GM21529 (cell line): ENCODE results near the gene ENOX1.

Experiments used
- ATAC-seq: cut with Tn5 transposase; IDR thresholded peaks from one replicate; pipeline ENCODE4 v1.9.1; 2021; ENCODE audit not compliant: unreplicated experiment

The ENOX1 gene

DNA sequence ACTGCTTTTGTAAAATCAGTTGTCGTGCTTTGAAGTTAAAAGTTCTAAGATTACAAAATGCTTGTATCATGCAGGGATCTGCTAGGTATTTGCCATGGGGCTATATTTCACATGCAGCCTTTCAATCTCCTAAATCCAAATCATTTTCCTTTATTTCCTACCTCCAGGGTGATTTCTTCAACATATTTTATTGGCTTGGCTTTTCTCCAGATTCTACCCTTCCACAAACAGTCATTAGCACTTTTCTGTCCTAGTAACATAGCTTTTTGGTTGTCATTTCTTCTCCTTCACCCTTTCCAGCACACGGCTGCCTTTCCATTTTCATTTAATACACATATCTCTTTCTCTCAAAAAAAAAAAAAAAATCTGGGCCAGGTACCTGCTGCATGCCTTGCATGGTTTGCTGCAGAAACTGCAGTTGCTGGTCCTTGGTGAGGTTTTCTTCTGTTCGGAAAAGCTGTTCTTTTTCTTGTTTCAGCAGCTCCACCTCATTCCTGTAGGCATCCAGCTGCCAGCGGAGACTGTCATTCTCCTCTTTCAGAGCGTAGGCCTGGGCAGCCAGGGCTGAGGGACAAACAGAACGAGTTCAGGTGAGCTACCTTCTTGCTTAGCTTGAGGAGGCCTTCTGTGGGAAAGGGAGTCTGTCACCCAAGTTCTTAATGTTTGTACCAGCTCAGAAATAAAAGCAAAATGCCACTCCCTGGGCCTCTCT is 488.6 kb downstream of the ENOX1 start:
- no peak for ATAC-seq

DNA sequence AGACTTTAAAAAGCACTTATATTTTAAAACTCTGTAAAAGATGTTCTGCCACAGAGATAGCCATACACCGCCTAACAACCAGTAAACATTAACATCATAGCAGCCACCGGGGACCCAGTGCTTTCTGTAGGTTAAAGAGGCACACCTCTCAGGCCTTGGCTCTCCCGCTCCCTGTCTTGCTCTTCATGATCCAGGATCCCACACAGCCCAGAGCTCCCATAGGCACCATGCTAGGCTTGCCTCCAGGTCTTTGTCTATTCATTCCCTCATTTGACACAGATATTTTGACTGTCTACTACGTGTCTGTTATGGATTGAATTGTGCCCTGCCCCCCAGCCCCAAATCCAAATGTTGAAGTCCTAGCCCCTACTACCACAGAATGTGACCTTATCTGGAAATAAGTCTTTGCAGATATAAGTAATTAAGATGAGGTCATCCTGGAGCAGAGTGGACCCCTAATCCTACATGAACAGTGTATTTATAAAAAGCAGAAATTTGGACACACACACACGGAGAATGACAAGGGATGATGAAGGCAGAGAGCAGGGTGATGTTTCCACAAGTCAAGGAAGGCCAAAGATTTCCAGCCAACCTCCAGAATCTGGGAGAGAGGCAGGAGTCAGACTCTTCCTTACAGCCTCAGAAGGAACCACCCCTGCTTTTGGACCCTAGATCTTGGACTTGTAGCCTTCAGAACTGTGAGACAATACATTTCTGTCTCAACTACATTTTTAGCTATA is 490.8 kb downstream of the ENOX1 start:
- ATAC-seq: no peak

DNA sequence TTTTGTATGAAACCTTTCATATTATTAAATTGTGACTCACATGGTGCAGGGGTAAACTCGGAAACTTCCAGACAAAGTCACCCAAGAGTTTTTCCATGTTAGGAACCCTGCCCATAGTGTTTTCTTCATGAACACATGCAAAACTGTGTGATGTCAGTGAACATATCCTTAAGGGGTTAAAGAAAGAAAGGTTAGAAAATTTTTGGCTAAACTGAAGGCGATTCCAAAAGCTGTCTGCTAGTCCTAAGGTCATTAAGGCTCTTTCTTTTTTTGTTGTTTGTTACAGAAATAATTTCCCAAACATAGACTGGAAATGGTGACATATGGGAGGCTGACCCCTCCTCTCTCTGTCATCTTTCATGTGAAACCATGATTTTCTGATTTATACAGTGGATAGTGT is 491.5 kb downstream of the ENOX1 start:
- ATAC-seq: no peak

- ATAC-seq: no peak
Observed at GRCh38 chr13:43294412-43294811, 492.4 kb downstream of the ENOX1 start.

DNA sequence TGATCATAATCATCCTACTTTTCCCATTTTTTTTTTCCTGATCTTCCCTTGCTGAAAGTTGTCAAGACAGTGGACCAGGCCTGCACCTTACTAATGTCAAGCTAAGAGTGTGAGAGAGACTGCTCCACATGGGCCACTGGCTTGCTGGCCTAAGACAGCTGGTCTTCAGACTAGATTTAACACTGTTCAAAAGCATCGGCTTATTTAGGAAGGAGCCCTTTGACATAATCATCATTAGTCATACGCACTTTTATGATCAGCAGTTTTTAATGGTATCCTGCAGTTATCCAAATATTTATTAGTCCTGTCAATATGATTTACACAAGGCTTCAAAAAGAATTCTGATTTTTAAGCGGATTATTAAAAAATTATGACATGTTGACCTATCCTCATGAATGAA is 492.8 kb downstream of the ENOX1 start:
- ATAC-seq: no peak

DNA sequence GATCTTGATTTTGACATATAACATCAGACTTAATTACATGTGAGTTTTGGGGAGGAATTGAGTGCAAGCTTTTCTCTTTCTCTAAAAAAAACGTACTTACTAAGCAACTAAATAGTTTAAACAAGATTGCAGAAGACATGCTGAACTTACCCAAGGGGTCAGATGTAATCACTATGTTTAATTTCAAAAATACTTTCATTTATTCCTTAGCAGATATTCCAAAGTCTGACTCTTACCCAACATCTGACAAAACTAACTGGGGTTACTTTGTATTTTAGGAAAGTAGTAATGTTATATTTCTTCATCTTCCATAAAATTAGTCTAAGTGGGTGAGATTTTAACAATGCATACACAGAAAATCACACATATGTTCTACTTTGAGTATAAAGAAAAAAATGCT is 493.2 kb downstream of the ENOX1 start:
- no peak for ATAC-seq

GRCh38 chr13:43293008-43293407 is 493.8 kb downstream of the ENOX1 start:
- ATAC-seq: no peak

DNA sequence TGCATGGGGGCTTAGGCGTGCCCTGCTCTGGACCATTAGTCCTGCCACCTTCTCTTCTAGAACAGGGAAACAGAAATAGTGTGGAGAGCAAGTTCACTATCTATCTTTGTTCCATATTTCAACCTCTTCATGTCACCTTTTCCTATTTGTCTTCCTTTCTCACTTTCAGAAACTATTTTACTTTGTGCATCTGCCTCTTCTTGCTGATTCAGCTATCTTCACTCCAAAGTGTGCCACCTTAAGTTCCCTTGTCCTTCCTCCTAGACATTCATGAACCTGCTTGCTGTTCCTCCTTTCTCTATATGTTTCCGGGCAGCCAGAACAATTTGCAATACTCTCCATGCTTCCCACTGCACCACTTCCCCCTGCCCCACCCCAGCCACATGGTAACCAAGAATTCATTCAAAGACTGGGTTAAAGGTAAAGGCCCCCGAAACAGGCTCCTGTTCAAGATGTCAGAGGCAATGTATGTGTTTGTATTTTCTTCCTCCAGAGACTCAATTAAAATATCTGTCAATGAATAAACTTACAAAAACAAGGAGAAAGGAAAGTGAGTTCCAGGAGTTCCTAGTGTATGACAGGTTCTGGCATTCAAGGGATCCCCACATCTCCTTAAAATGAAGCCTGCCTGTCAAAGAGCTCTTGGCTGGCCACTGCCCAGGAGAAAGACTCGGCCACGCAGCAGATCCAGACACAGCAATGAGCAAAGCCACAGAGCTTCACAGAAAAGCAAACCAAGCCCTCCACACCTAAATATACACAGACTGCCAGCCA is 495.3 kb downstream of the ENOX1 start:
- no peak for ATAC-seq

- ATAC-seq: no peak
Observed at GRCh38 chr13:43289470-43290255, 497.1 kb downstream of the ENOX1 start.

GRCh38 chr13:43286751-43287150 is 500.0 kb downstream of the ENOX1 start:
- ATAC-seq: no peak

DNA sequence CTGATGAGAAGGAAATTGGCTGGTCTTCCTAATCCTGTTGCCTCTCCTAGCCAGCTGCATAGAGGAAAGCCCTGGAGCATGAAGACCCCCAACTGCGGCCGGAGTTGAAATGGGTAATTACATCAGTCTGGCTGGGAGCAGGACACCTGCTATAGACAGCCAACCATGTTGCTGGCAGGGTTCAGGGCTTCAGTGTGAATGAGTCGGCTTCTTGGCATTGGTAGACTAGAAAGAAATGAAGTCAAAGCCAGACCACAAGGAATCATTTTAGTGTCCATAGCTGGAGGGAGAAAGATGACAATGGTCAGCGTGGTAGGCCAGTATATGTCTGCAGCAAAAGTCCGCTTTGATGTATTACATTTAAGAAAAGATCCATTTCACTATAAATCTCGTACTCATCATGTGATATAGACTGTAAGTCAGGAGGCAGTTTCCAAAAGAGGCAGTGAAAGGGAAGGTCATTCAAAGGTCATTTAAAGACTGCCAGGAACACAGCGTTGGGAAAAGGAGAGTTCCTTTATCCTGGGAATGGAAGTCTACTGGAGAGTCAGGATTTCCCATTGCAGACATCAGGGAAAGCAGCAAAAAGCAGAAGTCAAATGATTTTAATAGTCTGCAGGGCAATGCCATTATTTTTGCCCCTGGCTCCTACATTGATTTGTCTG is 500.7 kb downstream of the ENOX1 start:
- no peak for ATAC-seq

DNA sequence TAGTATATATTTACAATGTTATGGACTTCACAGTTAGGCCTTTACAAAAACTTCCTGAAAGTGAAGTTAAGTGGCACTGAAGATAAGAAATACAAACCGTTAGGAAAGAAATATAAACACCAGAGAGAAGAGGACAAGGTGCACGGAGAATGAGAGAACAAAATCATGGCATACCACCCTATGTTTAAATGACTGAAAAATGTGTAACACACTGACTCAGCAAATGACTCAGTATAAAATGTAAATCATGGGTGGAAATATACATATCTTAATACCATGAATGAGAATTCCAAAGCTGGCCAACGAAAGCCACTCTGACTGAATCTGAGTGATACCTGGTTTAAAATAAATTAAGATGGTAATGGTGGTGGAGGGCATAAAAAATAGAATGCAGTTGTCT is 502.6 kb downstream of the ENOX1 start:
- ATAC-seq: no peak

- no peak for ATAC-seq
Observed at GRCh38 chr13:43279696-43280095, 507.1 kb downstream of the ENOX1 start.

GRCh38 chr13:43278127-43278526 is 508.6 kb downstream of the ENOX1 start:
- no peak for ATAC-seq

- no peak for ATAC-seq
Observed at GRCh38 chr13:43277142-43277541, 509.6 kb downstream of the ENOX1 start.

GRCh38 chr13:43274881-43275280 is 511.9 kb downstream of the ENOX1 start:
- no peak for ATAC-seq

DNA sequence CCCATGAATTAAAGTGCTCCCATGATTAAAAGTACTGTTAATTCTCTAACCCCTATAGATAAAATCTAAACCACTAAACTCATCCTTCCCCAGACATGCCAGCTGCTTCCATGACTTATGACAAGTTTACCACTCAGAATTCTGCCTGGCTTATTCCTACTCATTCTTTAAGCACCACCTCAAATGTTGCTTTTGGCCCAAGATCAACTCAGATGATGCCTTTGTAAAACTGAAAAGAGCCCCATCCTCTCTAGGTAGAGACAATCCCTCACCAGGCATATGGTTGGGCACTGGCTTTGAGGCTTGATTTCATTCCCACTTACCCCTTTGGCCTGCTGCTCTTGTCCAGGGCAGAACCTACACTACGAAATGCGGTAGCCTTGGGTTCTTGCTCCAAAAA is 513.4 kb downstream of the ENOX1 start:
- ATAC-seq: no peak

DNA sequence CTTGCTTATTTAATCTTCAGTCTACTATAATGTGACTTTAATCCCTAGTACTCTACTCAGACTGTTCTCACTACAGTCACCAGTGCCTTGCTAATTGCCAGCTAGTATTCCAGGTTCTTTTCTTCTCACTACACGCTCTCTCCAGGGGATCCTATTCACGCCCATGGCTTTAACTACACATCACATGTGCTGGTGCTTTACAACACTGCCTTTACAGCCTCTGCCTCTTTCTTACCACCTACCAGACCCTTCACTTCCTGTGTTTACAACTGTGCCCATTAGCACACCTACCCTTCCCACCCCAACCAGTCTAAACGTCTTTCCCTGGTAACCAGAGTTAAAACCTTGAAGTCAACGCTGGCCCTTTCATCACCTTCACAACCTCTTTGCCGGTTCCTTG is 513.9 kb downstream of the ENOX1 start:
- ATAC-seq: no peak

- no peak for ATAC-seq
Observed at GRCh38 chr13:43271152-43271551, 515.6 kb downstream of the ENOX1 start.

- ATAC-seq: no peak
Observed at GRCh38 chr13:43270130-43270830, 516.5 kb downstream of the ENOX1 start.
